ENCODE data around the gene UQCRFS1.

DNA sequence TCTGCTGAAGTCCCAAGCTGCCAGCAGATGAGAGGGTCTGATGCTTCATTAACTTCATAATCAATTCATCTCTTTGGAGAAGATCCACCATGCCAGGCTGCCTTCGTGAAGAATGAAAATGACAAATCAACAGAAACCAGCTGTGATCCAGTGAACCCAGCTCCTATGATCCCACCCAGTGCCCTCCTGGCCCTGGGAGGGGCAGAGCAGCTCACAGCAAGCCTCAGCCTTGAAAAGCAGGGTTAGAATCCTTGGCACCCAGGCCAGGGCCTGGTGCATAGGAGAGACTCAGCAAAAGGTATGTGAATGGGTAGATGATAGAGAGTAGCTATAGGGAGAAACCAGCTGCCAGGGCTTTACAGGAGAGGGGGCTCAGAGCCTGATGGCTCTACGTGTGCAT, 43.6 kb upstream of the UQCRFS1 start:
- TF ChIP-seq, protein P1, sequence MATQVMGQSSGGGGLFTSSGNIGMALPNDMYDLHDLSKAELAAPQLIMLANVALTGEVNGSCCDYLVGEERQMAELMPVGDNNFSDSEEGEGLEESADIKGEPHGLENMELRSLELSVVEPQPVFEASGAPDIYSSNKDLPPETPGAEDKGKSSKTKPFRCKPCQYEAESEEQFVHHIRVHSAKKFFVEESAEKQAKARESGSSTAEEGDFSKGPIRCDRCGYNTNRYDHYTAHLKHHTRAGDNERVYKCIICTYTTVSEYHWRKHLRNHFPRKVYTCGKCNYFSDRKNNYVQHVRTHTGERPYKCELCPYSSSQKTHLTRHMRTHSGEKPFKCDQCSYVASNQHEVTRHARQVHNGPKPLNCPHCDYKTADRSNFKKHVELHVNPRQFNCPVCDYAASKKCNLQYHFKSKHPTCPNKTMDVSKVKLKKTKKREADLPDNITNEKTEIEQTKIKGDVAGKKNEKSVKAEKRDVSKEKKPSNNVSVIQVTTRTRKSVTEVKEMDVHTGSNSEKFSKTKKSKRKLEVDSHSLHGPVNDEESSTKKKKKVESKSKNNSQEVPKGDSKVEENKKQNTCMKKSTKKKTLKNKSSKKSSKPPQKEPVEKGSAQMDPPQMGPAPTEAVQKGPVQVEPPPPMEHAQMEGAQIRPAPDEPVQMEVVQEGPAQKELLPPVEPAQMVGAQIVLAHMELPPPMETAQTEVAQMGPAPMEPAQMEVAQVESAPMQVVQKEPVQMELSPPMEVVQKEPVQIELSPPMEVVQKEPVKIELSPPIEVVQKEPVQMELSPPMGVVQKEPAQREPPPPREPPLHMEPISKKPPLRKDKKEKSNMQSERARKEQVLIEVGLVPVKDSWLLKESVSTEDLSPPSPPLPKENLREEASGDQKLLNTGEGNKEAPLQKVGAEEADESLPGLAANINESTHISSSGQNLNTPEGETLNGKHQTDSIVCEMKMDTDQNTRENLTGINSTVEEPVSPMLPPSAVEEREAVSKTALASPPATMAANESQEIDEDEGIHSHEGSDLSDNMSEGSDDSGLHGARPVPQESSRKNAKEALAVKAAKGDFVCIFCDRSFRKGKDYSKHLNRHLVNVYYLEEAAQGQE (IDR thresholded peaks at IDR 0.05; ENCODE audit: low read depth, low read length) = no peak
- no peak for TF ChIP-seq EP300 (IDR thresholded peaks at IDR 0.05; ENCODE audit: borderline replicate concordance in 1 of 2, low read depth in 1 of 2, low read length in 1 of 2)
